HG02588 (cell line): Measurements from ENCODE around the gene SEC14L1.

Source experiments
- ATAC-seq: cut with Tn5 transposase; IDR thresholded peaks from one replicate; pipeline ENCODE4 v1.9.1; 2021; ENCODE audit warnings: mild to moderate bottlenecking, moderate library complexity; ENCODE audit not compliant: unreplicated experiment

Gene SEC14L1

GRCh38 chr17:77160875-77161530, 20.2 kb downstream of the SEC14L1 start:
- no peak for ATAC-seq

- no peak for ATAC-seq
Observed at GRCh38 chr17:77161953-77162352, 21.2 kb downstream of the SEC14L1 start.

DNA sequence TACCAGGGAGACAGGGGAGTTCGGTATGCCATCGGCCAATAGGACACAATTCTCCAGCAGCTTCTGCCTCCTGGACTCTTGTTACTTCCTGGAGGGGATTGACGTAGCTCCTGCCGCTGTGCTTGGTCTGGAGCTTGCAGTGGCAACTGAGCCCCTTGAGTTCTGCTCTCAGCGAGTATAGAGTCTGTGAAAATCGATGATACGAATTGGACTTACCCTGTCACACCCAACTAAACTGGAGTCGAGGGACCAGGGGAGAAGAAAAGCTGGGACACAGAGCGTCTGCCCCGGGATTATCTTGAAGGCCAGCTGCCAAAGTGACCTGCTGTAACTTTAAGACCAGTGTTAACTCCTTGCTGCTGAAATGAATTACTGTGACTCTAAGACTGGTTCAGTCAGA, 22.2 kb downstream of the SEC14L1 start:
- ATAC-seq: no peak

- ATAC-seq: no peak
Observed at GRCh38 chr17:77163511-77164280, 22.9 kb downstream of the SEC14L1 start.

DNA sequence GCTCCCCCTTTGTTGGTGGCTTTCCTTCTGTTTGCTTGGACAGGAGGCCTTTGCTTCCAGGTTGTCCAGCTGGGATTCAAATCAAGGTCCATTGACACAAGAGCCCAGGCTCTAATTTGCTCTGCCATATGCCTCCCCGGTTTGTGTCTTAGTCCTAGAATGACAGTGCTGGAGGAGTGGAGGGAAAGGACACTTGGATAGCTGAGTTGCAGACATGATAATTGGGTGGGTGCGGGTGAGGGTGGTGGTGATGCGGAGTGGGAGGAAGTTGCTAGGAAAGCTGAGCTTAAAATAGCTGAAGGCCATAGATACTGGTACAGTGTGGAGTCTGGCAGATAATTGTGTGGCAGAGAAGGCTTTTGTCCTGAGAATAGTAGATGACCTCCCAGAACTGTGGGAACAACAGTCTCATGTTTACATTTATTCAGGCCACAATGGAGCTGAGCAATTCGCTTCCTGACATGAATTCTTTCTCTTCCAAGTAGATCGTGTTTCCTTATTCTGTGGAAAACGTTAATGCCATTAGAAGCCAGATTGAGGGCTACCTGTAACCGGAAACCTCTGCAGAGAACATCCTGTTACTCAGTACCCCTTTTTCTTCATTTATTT, 23.8 kb downstream of the SEC14L1 start:
- no peak for ATAC-seq

- ATAC-seq: no peak
Observed at GRCh38 chr17:77165577-77165976, 24.8 kb downstream of the SEC14L1 start.

GRCh38 chr17:77167472-77168306, 26.9 kb downstream of the SEC14L1 start:
- ATAC-seq: no peak

- ATAC-seq: no peak
Observed at GRCh38 chr17:77173104-77173503, 32.3 kb downstream of the SEC14L1 start.

GRCh38 chr17:77174928-77175661, 34.3 kb downstream of the SEC14L1 start:
- ATAC-seq: no peak

DNA sequence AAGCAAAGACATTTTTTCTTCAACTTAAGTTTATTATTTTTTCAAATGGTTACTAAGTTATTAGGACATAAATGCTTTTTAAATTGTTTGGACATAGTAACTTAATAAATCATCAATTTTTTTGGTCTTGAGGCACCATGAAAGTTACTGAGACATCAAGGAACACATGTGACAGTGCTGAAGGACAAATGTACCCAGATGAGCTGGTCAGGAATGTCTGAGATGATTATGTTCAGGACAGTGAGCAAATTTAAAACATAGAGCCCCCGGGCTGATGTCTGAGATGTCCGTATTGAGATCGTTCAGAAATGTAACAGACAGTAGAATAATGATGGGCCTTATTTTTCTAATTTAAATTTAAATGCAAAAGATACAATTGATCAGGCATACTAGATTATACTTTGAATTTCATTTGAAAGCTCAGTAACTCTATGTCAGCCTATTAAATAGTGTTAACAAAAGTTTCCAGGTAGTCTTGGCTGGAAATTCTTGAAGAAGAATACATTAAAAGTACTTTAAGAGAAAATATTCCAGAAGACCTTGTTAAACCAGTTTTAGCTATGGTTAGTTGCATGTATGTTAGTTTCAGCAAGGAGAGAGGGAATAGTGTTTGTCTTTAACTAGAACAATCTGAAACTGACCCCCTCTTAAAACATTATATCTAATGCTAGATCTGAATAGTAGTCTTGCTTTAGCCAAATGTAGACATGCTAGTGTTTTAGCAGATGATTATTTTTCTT, 36.4 kb downstream of the SEC14L1 start:
- no peak for ATAC-seq

DNA sequence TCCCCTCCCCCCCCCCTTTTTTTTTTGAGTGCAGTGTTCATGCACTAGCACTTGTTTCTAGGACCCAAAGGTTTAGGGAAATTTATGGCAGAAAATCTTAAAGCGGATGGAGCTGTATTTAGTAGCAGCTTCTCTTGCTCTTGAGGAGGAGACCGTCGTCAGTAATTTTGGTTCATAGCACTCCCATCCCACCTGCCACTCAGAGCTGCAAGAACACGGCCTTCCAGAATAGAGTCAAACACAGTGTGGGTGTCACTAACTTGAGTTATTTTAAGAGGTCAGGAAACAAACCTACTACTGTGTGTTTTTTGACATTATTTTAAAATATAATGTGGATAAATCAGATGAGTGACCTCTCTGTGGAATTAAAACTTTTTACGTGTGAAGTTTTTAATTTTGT, 37.3 kb downstream of the SEC14L1 start:
- ATAC-seq: no peak

DNA sequence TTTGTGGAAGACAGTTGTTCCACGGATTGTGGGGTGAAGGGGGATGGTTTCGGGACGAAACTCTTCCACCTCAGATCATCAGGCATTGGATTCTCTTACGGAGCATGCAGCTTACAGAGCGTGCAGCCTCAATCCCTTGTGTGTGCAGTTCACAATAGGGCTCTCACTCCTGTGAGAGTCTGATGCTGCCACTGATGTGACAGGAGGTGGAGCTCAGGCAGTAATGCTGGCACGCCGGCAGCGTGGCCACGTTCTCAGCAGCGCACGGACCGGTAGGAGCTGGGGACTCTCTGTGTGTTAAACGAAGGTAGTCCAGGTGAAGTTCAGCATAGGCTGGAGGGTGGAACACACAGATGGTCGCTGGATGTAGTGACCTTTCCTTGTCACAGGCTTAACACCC, 37.8 kb downstream of the SEC14L1 start:
- no peak for ATAC-seq

DNA sequence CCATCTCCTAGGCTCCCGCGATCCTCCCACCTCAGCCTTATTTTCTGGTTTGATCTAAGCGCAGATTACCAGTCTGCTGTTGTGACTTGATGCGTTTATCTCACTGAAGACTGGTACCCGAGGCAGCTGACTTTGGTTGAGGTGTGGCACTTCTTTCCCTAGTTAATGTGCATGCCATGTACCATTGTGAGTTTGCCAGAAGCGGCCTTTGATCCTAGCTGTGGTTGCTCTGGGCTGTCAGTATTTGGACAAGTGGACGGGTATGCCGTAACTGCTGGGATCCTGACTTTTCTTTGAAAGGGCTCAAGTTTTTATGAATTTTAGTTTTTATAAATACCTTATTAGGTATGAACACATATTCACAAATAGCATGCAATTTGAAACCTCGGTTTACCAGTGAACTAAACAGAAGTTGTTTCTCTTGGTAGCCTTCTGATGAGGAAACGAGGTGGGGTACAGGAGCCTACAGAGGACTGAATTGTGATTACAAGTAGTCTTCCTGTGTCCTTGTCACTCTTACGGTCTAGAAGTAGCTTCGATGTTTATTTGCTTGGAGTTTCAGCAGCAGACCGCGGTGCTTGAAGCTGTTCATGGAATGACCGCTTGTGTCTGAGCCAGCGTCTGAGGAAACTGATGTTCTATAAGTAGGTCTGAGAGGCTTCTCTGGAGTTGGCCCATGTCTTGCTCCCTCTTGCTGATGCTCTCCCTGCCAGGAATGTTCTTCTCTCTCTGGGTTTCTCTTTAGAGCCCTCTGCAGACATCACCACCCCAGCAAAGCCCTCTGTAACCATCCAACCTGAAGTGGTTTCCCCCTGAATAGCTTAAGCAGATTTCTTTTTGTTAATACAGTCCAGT, 40.0 kb downstream of the SEC14L1 start:
- no peak for ATAC-seq

- no peak for ATAC-seq
Observed at GRCh38 chr17:77182205-77183172, 41.7 kb downstream of the SEC14L1 start.

DNA sequence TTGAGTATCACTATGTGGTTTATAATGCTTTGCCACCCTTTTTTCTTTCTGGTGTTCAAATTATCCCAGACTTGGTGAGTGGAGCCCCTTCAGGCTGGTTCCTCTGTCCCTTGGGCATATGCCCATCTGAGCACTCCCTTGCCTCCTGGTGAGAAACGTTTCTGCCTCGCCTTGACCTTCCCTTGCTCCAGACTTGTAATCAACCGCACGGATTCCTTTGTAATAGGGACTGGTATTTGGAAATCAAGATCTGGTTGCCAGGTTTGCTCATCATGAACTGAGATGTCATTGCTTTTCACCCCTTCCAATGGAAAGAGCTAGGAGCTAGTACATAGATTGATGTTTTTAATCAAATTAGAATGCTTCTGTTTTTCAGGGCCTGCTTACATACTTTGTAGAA, 43.7 kb downstream of the SEC14L1 start:
- ATAC-seq: no peak

GRCh38 chr17:77185137-77185536, 44.4 kb downstream of the SEC14L1 start:
- no peak for ATAC-seq

GRCh38 chr17:77186141-77186604, 45.4 kb downstream of the SEC14L1 start:
- no peak for ATAC-seq
